Fibroblast of the aortic adventitia (primary cell): Measurements from ENCODE around the gene FOXF1. TPM values are rescaled to one million over a fixed set of nuclear protein-coding genes. Genes with fewer than 3 reads are reported as not detected.

Experiments used
- DNase-seq: peaks from one replicate; pipeline ENCODE4 v3.0.0-alpha.2; 2010; ENCODE audit warnings: low read depth
- H3K4me3 ChIP-seq: 2 replicates; pipeline ENCODE4 v1.5.1; 2011; ENCODE audit warnings: low read depth, mild to moderate bottlenecking, control low read depth, low read length, moderate library complexity
- total RNA-seq: library from RNA; depleted of rRNA; stranded (reverse); fragments of >200 nt; gene quantifications from 2 replicates; pipeline ENCODE4 v1.2.3, GENCODE V29; 2012; ENCODE audit warnings: low replicate concordance
- TF ChIP-seq, protein P1 (sequence below): IDR thresholded peaks from 2 replicates; pipeline ENCODE4 v1.5.1; 2011; ENCODE audit warnings: mild to moderate bottlenecking, low read length, control low read depth, inconsistent platforms; ENCODE audit not compliant: insufficient read depth

The FOXF1 gene
- total RNA-seq, 1 donor = 3.0 TPM

DNA sequence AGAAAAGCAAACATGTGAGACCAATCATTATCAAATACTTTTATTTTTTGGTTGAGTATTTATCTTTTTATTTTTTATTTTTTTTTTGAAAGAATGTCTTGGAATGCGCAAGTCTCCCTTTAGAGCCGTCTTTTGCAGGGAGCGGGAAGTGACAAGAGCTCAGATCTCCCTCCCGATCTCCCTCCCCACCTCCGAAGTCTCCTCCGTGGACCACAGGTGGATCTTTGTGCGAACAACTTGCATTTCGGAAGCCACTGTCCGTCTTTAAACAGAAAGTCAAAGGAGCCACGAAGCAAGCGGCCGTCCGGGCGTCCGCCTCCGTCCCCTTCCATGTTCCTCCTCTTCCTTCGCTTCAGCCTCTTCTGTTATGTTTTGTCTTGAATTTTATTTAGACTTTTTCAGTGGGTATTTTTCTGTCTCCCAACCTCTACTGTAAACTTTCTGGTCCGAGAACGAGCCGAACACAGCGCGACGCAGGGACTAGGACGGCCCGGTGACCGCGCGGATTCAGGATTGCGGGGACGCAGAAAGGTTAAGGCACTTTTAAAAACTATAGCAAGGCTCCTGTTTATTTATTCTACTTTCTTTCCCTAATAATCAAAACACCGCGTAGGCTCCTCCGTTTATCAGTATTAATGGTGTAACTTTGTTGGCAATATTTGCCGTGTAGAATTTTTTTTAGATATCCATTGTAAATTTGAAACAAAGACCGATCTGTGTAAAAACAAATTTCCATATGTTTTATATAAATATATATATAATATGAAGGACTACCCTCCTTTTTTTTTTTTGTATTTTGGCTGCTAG is 3.3 kb downstream of the FOXF1 start:
- no peak for DNase-seq
- TF ChIP-seq, protein P1, sequence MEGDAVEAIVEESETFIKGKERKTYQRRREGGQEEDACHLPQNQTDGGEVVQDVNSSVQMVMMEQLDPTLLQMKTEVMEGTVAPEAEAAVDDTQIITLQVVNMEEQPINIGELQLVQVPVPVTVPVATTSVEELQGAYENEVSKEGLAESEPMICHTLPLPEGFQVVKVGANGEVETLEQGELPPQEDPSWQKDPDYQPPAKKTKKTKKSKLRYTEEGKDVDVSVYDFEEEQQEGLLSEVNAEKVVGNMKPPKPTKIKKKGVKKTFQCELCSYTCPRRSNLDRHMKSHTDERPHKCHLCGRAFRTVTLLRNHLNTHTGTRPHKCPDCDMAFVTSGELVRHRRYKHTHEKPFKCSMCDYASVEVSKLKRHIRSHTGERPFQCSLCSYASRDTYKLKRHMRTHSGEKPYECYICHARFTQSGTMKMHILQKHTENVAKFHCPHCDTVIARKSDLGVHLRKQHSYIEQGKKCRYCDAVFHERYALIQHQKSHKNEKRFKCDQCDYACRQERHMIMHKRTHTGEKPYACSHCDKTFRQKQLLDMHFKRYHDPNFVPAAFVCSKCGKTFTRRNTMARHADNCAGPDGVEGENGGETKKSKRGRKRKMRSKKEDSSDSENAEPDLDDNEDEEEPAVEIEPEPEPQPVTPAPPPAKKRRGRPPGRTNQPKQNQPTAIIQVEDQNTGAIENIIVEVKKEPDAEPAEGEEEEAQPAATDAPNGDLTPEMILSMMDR = no peak
- H3K4me3 ChIP-seq = peak overlapping the region; percentile 33

DNA sequence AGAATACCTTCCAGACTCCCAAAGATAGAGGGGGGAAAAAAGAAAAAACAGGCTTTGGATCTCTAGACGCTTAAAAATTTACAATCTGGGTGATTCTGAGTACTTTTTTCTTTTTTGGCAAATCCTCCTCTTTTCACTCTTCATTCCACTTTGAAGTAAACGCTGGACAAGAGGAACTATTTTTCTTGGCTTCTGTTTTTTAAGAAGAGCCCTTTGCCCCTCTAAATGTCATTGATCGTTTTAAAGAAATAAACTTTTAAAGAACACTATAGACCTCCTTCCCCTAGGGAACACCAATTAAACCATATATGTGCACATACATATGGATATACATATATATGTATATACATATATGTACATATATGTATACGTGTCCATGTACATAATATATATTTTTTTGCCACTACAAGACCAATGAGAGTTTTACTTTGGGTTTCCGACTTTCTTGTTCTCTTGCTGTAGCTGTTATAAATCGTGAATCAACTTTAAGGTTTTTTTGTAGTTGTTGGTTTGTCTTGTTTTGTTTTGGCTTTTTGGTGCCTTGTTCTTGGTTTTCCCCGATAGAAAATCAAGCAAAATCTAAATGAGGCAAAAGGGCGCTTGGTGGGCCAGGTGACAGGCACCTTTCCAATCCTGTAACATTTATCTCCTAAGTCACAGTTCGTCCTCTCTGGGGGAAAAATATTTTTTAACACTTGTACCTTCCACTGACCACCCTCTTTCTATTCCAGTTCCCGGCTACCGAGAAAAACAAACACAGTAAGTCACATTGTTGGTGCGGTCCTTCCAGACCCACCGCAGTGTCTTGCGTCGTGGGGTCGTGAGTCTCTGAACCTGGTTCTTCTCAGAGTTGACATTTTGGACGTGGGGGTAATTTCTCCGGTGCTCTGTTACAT is 4.4 kb downstream of the FOXF1 start:
- no peak for DNase-seq
- TF ChIP-seq, protein P1 = no peak
- H3K4me3 ChIP-seq = no peak overlapping the region

DNA sequence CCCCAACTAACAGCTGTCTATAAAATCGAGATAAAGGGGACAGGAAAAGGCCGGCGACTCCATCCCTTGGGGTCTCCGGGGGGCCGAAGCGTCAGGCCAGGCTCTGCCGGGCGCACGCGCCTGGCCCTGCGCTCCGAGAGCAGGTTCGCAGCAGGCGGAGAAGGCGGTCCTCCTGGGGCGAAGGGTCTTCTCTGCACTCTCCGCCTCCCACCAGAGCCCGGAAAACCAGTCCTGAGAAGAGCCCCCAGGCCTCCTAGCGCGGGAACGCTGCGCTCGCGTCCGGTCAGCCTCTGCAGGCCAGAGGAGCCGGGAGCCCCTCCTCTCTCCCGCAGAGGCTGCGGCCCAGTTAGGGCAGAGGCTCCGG is 5.1 kb downstream of the FOXF1 start:
- H3K4me3 ChIP-seq = peak overlapping the region; percentile 41
- TF ChIP-seq, protein P1 = no peak
- no peak for DNase-seq

DNA sequence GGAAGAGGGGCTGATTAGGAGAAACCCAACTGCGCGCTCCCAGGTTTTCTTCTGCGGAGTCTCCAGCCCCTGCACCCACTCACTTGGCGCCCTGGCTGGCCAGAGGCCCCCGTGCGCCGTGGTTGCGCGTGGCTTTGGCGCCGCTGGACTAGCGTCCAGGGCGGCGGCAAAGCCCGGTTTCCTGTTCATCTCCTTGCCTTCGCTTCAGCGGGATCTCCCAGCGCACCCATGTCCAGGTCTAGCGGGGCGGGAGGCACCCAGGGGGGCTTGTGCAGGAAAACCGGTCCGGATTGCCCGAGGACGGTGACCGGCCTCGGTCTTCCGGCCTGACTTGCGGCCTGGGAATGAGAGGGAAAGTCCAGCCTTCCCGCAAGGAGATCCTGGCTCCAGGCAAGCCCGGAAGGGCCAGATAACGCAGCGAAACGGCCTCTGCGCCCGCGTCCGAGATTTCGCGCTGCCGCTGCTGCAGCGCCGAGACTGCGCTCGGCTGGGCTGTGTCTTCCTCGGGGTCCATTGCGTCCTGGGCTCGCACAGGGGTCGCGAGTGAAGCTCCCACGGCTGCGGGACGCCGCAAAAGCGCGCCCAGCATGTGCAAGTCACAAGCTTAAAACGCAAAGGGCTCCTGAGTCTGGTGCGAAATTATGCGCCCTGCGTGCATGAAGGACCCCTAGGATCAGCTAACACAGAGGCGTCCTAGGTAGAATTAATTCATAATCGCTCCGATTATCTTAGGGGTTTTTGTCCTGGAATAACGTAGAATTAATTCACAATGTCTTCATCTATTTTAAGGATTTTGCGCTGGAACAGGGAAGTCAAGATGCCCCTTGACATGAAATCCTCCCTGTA is 5.7 kb downstream of the FOXF1 start:
- peak overlapping the region; percentile 41 for H3K4me3 ChIP-seq
- TF ChIP-seq, protein P1 = no peak
- peak; percentile 56 for DNase-seq

DNA sequence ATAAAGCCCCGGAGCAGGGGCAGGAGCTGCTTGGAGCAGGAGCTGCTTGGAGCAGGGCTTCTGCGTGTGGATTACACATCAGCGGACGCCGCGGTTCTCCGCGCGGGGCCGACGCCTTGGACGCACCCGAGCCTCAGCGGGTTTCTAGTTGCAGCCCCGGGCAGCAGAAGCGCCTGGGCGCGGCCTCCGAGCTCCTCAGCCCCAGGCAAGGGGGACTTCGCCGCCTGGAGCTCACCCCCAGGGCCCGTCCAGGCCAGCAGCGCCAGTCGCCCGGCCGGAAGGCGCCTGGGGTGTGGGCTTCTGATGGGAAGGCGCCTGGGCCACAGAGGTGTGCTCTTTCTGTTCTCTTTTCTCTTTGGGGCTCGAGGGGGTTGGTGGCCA is 6.3 kb downstream of the FOXF1 start:
- TF ChIP-seq, protein P1 = no peak
- H3K4me3 ChIP-seq = no peak overlapping the region
- no peak for DNase-seq

DNA sequence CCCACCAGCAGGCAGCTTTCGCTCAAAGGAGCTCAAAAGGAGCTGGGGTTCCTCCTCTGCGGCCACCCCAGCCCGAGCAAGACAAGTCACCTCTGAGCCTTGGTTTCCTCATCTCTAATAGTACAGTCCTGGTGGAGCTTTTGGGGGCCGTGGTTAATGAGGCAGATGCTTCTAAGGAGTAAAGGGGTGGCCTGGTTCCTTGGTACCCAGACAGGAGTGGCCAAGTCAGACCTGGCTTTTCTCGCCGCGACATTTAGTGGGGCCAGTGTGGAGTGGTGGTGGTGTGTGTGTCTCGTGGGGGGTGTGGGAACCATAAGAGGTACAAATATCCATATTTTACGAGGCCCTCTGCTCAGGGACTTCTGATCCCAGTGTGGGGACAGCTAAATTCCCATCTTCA is 6.7 kb downstream of the FOXF1 start:
- TF ChIP-seq, protein P1 = no peak
- DNase-seq = no peak
- H3K4me3 ChIP-seq = no peak overlapping the region
